ENCODE data around the gene TBRG4. TPM values are rescaled to one million over a fixed set of nuclear protein-coding genes. Genes with fewer than 3 reads are reported as not detected.

TBRG4 gene
- total RNA-seq, 1 experiment from 2014 or later, result 107 TPM

DNA sequence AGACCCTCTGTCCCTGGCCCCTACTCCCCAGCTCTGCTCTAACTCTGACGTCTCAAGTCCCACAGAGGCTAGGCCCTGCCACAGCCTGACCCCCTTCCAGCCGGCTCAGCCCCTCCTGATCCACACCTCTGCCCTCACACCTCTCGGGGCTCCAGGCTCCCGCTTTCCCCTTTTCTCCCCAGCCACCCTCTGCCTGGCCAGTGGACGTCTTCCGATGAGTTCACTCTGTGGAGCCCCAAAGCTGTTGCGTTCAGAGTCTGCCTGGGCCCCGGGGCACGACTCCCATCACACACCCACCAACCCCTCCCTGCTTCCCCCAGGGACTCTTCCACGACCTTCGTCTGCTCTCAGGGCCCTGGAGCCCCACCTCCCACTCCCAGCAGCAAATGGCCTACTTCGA, 18.4 kb upstream of the TBRG4 start:
- ChIA-PET POLR2A (ENCODE audit: unreplicated experiment) (no interaction called here), CTCF (no interaction called here)
- H4K20me1 ChIP-seq (ENCODE audit: low read length), result no peaks in the 10 kb centered on the region
- H3F3A ChIP-seq (ENCODE audit: low read length, unreplicated experiment), result no peaks in the 10 kb centered on the region
- H3K4me1 ChIP-seq (ENCODE audit: insufficient read depth, low read length), result no peaks in the 10 kb centered on the region
- no peaks in the 10 kb centered on the region for H3K9me3 ChIP-seq (ENCODE audit: low read length)
- no TSS peak for BruUV-seq (replicated peaks)
- no peaks in the 10 kb centered on the region for H3K36me3 ChIP-seq (ENCODE audit: low read depth, low read length)
- H3K27ac ChIP-seq (ENCODE audit: low read length), result no peak overlapping the region
- H3K79me2 ChIP-seq (ENCODE audit: low read length), result no peaks in the 10 kb centered on the region
- no peak overlapping the region for H3K4me2 ChIP-seq (ENCODE audit: low read length)
- DNase-seq, result no peak
- H3K27me3 ChIP-seq (ENCODE audit: low read length), result no peaks in the 10 kb centered on the region
- H3K4me3 ChIP-seq (ENCODE audit: low read length), result no peak overlapping the region
- intact Hi-C loops (cut with micrococcal nuclease), result no loop called here
- no peak for TF ChIP-seq EZH2phosphoT487 (IDR thresholded peaks at IDR 0.05; ENCODE audit: borderline replicate concordance, low read length)
- TF ChIP-seq, protein P1, sequence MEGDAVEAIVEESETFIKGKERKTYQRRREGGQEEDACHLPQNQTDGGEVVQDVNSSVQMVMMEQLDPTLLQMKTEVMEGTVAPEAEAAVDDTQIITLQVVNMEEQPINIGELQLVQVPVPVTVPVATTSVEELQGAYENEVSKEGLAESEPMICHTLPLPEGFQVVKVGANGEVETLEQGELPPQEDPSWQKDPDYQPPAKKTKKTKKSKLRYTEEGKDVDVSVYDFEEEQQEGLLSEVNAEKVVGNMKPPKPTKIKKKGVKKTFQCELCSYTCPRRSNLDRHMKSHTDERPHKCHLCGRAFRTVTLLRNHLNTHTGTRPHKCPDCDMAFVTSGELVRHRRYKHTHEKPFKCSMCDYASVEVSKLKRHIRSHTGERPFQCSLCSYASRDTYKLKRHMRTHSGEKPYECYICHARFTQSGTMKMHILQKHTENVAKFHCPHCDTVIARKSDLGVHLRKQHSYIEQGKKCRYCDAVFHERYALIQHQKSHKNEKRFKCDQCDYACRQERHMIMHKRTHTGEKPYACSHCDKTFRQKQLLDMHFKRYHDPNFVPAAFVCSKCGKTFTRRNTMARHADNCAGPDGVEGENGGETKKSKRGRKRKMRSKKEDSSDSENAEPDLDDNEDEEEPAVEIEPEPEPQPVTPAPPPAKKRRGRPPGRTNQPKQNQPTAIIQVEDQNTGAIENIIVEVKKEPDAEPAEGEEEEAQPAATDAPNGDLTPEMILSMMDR (conservative IDR thresholded peaks at IDR 0.05; ENCODE audit: low read depth, low read length), result no peak
- TF ChIP-seq EZH2 (IDR thresholded peaks at IDR 0.05; ENCODE audit: low read length, unreplicated experiment), result no peak
- H2AFZ ChIP-seq (ENCODE audit: low read length), result no peak overlapping the region
- no peak overlapping the region for H3K9ac ChIP-seq (ENCODE audit: low read length)
- ATAC-seq, result no peak
- H3K9me2 ChIP-seq (replicated peaks; ENCODE audit: low read length), result no peaks in the 10 kb centered on the region

DNA sequence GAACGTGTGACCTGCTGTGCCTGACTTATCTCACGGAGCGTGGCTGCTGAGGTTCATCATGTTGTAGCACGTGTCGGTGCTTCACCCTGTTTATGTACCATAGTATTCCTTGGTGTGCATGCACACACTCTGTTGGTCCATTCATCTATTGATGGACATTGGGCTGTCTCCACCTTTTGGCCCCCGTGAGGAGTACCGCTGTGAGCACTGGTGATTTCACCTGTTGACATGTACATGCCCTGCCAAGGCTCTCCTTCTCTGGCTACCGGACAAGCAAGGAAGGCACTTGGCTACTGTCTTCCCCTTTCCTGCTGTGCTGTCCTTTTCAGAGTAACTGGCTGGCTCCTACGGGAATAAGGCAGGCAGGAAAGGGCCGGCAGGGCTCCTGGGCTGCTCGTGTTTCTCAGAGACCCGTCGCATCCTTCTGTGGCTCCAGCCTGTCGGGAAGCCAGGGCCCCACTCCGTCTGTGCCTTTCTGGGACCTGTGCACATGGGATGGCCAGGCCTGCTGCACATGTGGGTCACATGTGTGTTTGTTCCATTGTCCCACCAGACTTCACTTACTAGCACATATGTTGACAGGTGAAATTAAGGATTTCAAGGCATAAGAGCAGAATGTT, 17.8 kb upstream of the TBRG4 start:
- ATAC-seq, result no peak
- TF ChIP-seq, protein P1 (conservative IDR thresholded peaks at IDR 0.05; ENCODE audit: low read depth, low read length), result no peak
- TF ChIP-seq EZH2phosphoT487 (IDR thresholded peaks at IDR 0.05; ENCODE audit: borderline replicate concordance, low read length), result no peak
- no peak for TF ChIP-seq EZH2 (IDR thresholded peaks at IDR 0.05; ENCODE audit: low read length, unreplicated experiment)

DNA sequence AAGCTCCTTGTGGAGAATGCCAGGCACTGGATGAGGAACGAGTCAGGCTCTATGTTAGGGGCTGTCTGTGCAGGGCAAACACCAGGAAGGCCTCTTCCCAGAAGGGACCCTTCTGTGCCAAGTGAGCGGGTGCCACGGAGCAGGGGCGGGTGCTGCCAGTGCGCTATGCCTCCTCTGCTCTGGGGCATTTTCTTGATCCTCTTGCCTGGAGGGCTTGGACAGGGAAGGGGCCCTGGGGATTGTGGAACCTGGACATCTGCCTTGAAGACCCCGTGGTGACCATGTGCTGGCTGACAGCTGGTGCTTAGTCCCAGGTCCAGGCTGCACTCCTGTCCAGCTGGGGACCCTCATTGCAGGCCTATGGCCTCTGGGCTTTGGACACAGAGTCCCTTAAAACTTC, 15.4 kb upstream of the TBRG4 start:
- no peak overlapping the region for H3K4me3 ChIP-seq (ENCODE audit: low read length)
- H3K36me3 ChIP-seq (ENCODE audit: low read depth, low read length), result no peaks in the 10 kb centered on the region
- POLR2A ChIA-PET (ENCODE audit: unreplicated experiment), result no interaction called here
- H3K4me2 ChIP-seq (ENCODE audit: low read length), result no peak overlapping the region
- CTCF ChIA-PET, result no interaction called here
- intact Hi-C loops (cut with micrococcal nuclease), result no loop called here
- no peaks in the 10 kb centered on the region for H3K9me3 ChIP-seq (ENCODE audit: low read length)
- no peak overlapping the region for H2AFZ ChIP-seq (ENCODE audit: low read length)
- no peaks in the 10 kb centered on the region for H3K4me1 ChIP-seq (ENCODE audit: insufficient read depth, low read length)
- TF ChIP-seq EZH2phosphoT487 (IDR thresholded peaks at IDR 0.05; ENCODE audit: borderline replicate concordance, low read length) (no peak), EZH2 (IDR thresholded peaks at IDR 0.05; ENCODE audit: low read length, unreplicated experiment) (no peak)
- TF ChIP-seq, protein P1 (conservative IDR thresholded peaks at IDR 0.05; ENCODE audit: low read depth, low read length), result no peak
- no TSS peak for BruUV-seq (replicated peaks)
- ATAC-seq, result no peak
- no peak overlapping the region for H3K27ac ChIP-seq (ENCODE audit: low read length)
- no peak for DNase-seq
- no peaks in the 10 kb centered on the region for H4K20me1 ChIP-seq (ENCODE audit: low read length)
- H3K27me3 ChIP-seq (ENCODE audit: low read length), result no peaks in the 10 kb centered on the region
- H3K79me2 ChIP-seq (ENCODE audit: low read length), result no peaks in the 10 kb centered on the region
- no peaks in the 10 kb centered on the region for H3K9me2 ChIP-seq (replicated peaks; ENCODE audit: low read length)
- no peaks in the 10 kb centered on the region for H3F3A ChIP-seq (ENCODE audit: low read length, unreplicated experiment)
- no peak overlapping the region for H3K9ac ChIP-seq (ENCODE audit: low read length)

More for the DNA sequence above, 17.8 kb upstream of the TBRG4 start:
- Histone ChIP-seq H2AFZ (ENCODE audit: low read length) (no peak overlapping the region), H3K36me3 (ENCODE audit: low read depth, low read length) (no peaks in the 10 kb centered on the region), H3K79me2 (ENCODE audit: low read length) (no peaks in the 10 kb centered on the region), H3K9ac (ENCODE audit: low read length) (no peak overlapping the region), H3K9me2 (replicated peaks; ENCODE audit: low read length) (no peaks in the 10 kb centered on the region), H3K9me3 (ENCODE audit: low read length) (no peaks in the 10 kb centered on the region), H4K20me1 (ENCODE audit: low read length) (no peaks in the 10 kb centered on the region), H3K4me3 (ENCODE audit: low read length) (no peak overlapping the region), H3K27ac (ENCODE audit: low read length) (no peak overlapping the region), H3K4me2 (ENCODE audit: low read length) (no peak overlapping the region), H3K27me3 (ENCODE audit: low read length) (no peaks in the 10 kb centered on the region), H3K4me1 (ENCODE audit: insufficient read depth, low read length) (no peaks in the 10 kb centered on the region), H3F3A (ENCODE audit: low read length, unreplicated experiment) (no peaks in the 10 kb centered on the region)
- ChIA-PET CTCF (no interaction called here), POLR2A (ENCODE audit: unreplicated experiment) (no interaction called here)
- BruUV-seq (replicated peaks), result no TSS peak
- no peak for DNase-seq
- intact Hi-C loops (cut with micrococcal nuclease), result no loop called here
